Fibroblast of lung (primary cell): ENCODE results near the gene SMC1B. TPM values are rescaled to one million over a fixed set of nuclear protein-coding genes. Genes with fewer than 3 reads are reported as not detected.

Experiments used
- DNase-seq, 2 donors: peaks; one replicate each; pipeline versions ENCODE4 v3.0.0 to v3.0.0-alpha.2; 2010; ENCODE audit warnings: low read depth in 2 of 2
- H2AFZ ChIP-seq: 2 replicates; pipeline ENCODE4 v1.5.1; 2012; ENCODE audit warnings: low read length, control low read depth, inconsistent platforms
- H3K27ac ChIP-seq: 2 replicates; pipeline ENCODE4 v1.5.1; 2011; ENCODE audit warnings: low read length, control low read depth; ENCODE audit not compliant: insufficient read depth
- H3K27me3 ChIP-seq: 2 replicates; pipeline ENCODE4 v1.5.1; 2011; ENCODE audit warnings: mild to moderate bottlenecking, low read length; ENCODE audit not compliant: control insufficient read depth, insufficient read depth
- H3K36me3 ChIP-seq: 2 replicates; pipeline ENCODE4 v1.5.1; 2011; ENCODE audit warnings: low read length; ENCODE audit not compliant: control insufficient read depth, insufficient read depth
- H3K4me1 ChIP-seq: 2 replicates; pipeline ENCODE4 v1.5.1; 2011; ENCODE audit warnings: low read length; ENCODE audit not compliant: control insufficient read depth, insufficient read depth; ENCODE audit errors: extremely low read depth
- H3K4me2 ChIP-seq: 2 replicates; pipeline ENCODE4 v1.5.1; 2011; ENCODE audit warnings: low read length, control low read depth; ENCODE audit not compliant: insufficient read depth; ENCODE audit errors: extremely low read depth
- H3K4me3 ChIP-seq, 4 experiments: fragments of 200-600 bp in 1 of 4; sonication (generic) in 1 of 4; replicated peaks in 1 of 4; 2 replicates each; pipeline ENCODE4 v1.5.1; 2011 to 2016; ENCODE audit warnings: low read length in 4 of 4, low read depth in 3 of 4, mild to moderate bottlenecking in 3 of 4, control low read depth in 2 of 4, inconsistent platforms in 1 of 4, mixed read lengths in 1 of 4; ENCODE audit not compliant: insufficient read depth in 1 of 4; ENCODE audit errors: control extremely low read depth in 1 of 4
- H3K79me2 ChIP-seq: 2 replicates; pipeline ENCODE4 v1.5.1; 2012; ENCODE audit warnings: mild to moderate bottlenecking, low read length, inconsistent platforms; ENCODE audit not compliant: control insufficient read depth, insufficient read depth
- H3K9ac ChIP-seq: 2 replicates; pipeline ENCODE4 v1.5.1; 2011; ENCODE audit warnings: mild to moderate bottlenecking, low read length, control low read depth; ENCODE audit not compliant: insufficient read depth
- H3K9me3 ChIP-seq: 2 replicates; pipeline ENCODE4 v1.5.1; 2012; ENCODE audit warnings: low read depth, low read length; ENCODE audit not compliant: control insufficient read depth, insufficient read depth
- H4K20me1 ChIP-seq: 2 replicates; pipeline ENCODE4 v1.5.1; 2011; ENCODE audit warnings: low read length; ENCODE audit not compliant: control insufficient read depth, insufficient read depth; ENCODE audit errors: extremely low read depth
- EZH2 ChIP-seq: IDR thresholded peaks from 2 replicates; pipeline ENCODE4 v1.5.1; 2012; ENCODE audit warnings: low read length, control low read depth, mild to moderate bottlenecking; ENCODE audit errors: missing control alignments
- polyA plus RNA-seq, 2 donors: library from polyadenylated mRNA; depleted of rRNA in 1 of 2; stranded (reverse) in 1 of 2; unstranded in 1 of 2; fragments of >200 nt; gene quantifications; 2 replicates each; pipeline ENCODE4 v1.2.1, GENCODE V29; 2011 to 2012; ENCODE audit warnings: missing spikeins in 1 of 2
- total RNA-seq: library from RNA; depleted of rRNA; stranded (reverse); fragments of >200 nt; gene quantifications from 2 replicates; pipeline ENCODE4 v1.2.1, GENCODE V29; 2014
- TF ChIP-seq, protein P1 (sequence below), 2 donors: IDR thresholded peaks in 1 of 2; conservative IDR thresholded peaks in 1 of 2; 1 replicate in 1 of 2; 2 replicates in 1 of 2; pipeline ENCODE4 v1.5.1; 2011 to 2012; ENCODE audit warnings: low read length in 2 of 2, control low read depth in 1 of 2, inconsistent platforms in 1 of 2, low read depth in 1 of 2, mild to moderate bottlenecking in 1 of 2

Gene SMC1B
- total and polyA plus RNA-seq, 2 donors (not counting 1 experiment from before 2014, with no cell fraction given), result not detected

DNA sequence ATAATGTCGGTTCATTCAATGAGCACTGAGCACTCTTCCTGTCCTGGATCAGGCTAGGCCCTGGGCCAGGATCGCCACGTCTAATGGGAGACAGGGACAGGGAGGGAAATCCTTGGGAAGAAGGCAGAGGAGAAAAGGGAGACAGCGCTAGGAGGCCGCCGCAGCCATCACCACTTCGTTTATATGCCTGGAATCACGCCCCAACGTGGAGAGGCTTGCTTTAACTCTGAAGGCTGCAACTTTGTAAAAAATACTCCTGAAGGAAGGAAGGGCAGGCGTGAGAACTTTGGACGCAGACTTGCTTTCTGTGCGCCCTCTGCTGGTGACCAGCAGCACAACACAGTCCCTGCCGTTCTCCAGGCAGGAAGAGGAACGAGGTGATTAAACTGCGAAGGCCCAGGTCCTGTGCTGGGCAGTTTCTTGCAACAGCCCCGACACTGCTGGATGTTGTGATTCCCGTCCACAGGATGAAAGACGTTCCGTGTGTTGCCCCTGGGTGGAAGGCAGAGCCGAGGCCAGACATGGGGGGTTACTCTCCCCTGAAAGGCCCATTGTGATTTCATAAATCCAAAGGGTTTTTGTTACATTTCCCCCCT lies 22.2 kb upstream of the SMC1B start:
- peak overlapping the region; percentile 80 for H3K4me2 ChIP-seq
- H3K79me2 ChIP-seq, result no peaks in the 10 kb centered on the region
- H3K9me3 ChIP-seq, result no peaks in the 10 kb centered on the region
- DNase-seq, result peak; percentile 79 to 92
- H3K36me3 ChIP-seq, result no peaks in the 10 kb centered on the region
- H3K4me3 ChIP-seq, result no peak overlapping the region
- H3K4me1 ChIP-seq, result peaks cover 3% of the 10 kb centered on the region
- peak overlapping the region; percentile 27 for H3K27ac ChIP-seq
- no peak for TF ChIP-seq EZH2
- TF ChIP-seq, protein P1, sequence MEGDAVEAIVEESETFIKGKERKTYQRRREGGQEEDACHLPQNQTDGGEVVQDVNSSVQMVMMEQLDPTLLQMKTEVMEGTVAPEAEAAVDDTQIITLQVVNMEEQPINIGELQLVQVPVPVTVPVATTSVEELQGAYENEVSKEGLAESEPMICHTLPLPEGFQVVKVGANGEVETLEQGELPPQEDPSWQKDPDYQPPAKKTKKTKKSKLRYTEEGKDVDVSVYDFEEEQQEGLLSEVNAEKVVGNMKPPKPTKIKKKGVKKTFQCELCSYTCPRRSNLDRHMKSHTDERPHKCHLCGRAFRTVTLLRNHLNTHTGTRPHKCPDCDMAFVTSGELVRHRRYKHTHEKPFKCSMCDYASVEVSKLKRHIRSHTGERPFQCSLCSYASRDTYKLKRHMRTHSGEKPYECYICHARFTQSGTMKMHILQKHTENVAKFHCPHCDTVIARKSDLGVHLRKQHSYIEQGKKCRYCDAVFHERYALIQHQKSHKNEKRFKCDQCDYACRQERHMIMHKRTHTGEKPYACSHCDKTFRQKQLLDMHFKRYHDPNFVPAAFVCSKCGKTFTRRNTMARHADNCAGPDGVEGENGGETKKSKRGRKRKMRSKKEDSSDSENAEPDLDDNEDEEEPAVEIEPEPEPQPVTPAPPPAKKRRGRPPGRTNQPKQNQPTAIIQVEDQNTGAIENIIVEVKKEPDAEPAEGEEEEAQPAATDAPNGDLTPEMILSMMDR (conservative IDR thresholded peaks at IDR 0.05 in 1 of 2, IDR thresholded peaks at IDR 0.05 in 1 of 2; ENCODE audit: low read depth in 1 of 2, low read length in 2 of 2), result peak; percentile 94 to 96
- no peaks in the 10 kb centered on the region for H3K27me3 ChIP-seq
- H4K20me1 ChIP-seq, result no peaks in the 10 kb centered on the region
- H3K9ac ChIP-seq, result peak overlapping the region; percentile 7
- peak overlapping the region; percentile 97 for H2AFZ ChIP-seq

DNA sequence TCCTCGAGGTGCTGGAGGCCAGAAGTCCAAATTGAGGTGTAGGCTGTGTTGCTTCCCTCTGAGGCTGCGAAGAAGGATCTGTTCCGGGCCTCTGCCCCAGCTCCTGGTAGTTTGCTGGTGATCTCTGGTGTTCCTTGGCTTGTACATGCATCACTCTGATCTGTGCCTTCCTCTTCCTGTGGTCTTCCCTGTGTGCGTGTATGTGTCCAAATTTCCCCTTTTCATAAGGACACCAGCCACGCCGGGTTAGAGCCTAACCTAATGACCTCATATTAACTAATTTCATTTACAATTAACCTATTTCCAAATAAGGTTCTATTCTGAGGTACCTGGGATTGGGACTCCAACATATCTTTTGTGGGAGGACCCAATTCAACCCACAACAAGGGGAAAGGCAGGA lies 21.6 kb upstream of the SMC1B start:
- H3K4me1 ChIP-seq, result peaks cover 3% of the 10 kb centered on the region
- TF ChIP-seq, protein P1 (conservative IDR thresholded peaks at IDR 0.05 in 1 of 2, IDR thresholded peaks at IDR 0.05 in 1 of 2; ENCODE audit: low read depth in 1 of 2, low read length in 2 of 2), result no peak
- no peak for TF ChIP-seq EZH2
- no peak overlapping the region for H3K4me3 ChIP-seq
- peak overlapping the region; percentile 27 for H3K27ac ChIP-seq
- DNase-seq, result no peak
- no peaks in the 10 kb centered on the region for H4K20me1 ChIP-seq
- H3K36me3 ChIP-seq, result no peaks in the 10 kb centered on the region
- no peaks in the 10 kb centered on the region for H3K79me2 ChIP-seq
- peak overlapping the region; percentile 97 for H2AFZ ChIP-seq
- H3K9me3 ChIP-seq, result no peaks in the 10 kb centered on the region
- H3K27me3 ChIP-seq, result no peaks in the 10 kb centered on the region
- H3K4me2 ChIP-seq, result no peak overlapping the region
- H3K9ac ChIP-seq, result no peak overlapping the region

DNA sequence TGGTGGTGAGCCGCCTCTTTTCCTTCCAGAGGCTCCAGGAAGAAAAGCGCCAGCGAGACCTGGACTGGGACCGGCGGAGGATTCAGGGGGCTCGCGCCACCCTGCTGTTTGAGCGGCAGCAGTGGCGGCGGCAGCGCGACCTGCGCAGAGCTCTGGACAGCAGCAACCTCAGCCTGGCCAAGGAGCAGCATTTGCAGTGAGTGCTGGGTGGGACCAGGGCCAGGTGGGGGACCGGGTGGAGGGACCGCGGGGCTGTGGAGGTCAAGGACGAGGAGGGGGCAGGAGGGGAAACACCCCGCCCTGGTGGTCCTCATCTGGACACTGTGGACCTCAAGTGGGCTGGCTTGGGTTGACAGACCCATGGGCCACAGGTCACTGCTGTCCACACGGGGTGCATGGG lies 17.5 kb upstream of the SMC1B start:
- no peaks in the 10 kb centered on the region for H4K20me1 ChIP-seq
- no peaks in the 10 kb centered on the region for H3K27me3 ChIP-seq
- TF ChIP-seq EZH2, result no peak
- TF ChIP-seq, protein P1 (conservative IDR thresholded peaks at IDR 0.05 in 1 of 2, IDR thresholded peaks at IDR 0.05 in 1 of 2; ENCODE audit: low read depth in 1 of 2, low read length in 2 of 2), result no peak
- H3K4me1 ChIP-seq, result peaks cover 3% of the 10 kb centered on the region
- no peak overlapping the region for H3K4me2 ChIP-seq
- DNase-seq, result no peak
- no peaks in the 10 kb centered on the region for H3K36me3 ChIP-seq
- H3K9me3 ChIP-seq, result no peaks in the 10 kb centered on the region
- H3K27ac ChIP-seq, result no peak overlapping the region
- no peak overlapping the region for H3K9ac ChIP-seq
- H3K4me3 ChIP-seq, result no peak overlapping the region
- no peaks in the 10 kb centered on the region for H3K79me2 ChIP-seq
- H2AFZ ChIP-seq, result no peak overlapping the region
